ENCODE results near the gene WNT10A. TPM values are rescaled to one million over a fixed set of nuclear protein-coding genes. Genes with fewer than 3 reads are reported as not detected.

Gene WNT10A
- total RNA-seq, 2 experiments from 2014 or later: 4.8 to 6.6 TPM

- Histone ChIP-seq H3K27me3 (ENCODE audit: control insufficient read depth in 1 of 2, insufficient read depth in 2 of 2, low read length in 2 of 2) (peaks cover 27 to 41% of the 10 kb centered on the region in 2 experiments), H3K4me3 (ENCODE audit: low read length) (no peak overlapping the region), H3K36me3 (ENCODE audit: insufficient read depth, low read length) (no peaks in the 10 kb centered on the region), H3K27ac (ENCODE audit: low read depth in 1 of 2, low read length in 2 of 2) (no peak overlapping the region), H3K4me1 (ENCODE audit: insufficient read depth, low read length) (peaks cover 9% of the 10 kb centered on the region), H3K9me3 (ENCODE audit: control insufficient read depth in 1 of 2, insufficient read depth in 1 of 2, low read length in 2 of 2) (peaks cover 0 to 2% of the 10 kb centered on the region in 2 experiments)
- peaks cover 73% of the 10 kb centered on the region for H3K27me3 Mint-ChIP-seq
- POLR2A ChIA-PET: no interaction called here
- H3K9me3 Mint-ChIP-seq: no peaks in the 10 kb centered on the region
- H3K4me3 Mint-ChIP-seq: no peak overlapping the region
- ATAC-seq (ENCODE audit: poor library complexity) (no peak), DNase-seq (no peak)
- intact Hi-C loops (cut with DNase I, micrococcal nuclease): no loop called here
- TF ChIP-seq CTCF (IDR thresholded peaks at IDR 0.05): no peak
- CTCF ChIA-PET: interaction anchor here (1.0 kb wide), 1 partner anchor 114 kb away, joined by 3 read pairs; no protein-coding TSS in a partner anchor
- H3K36me3 Mint-ChIP-seq (ENCODE audit: low read depth): no peaks in the 10 kb centered on the region
- no peak overlapping the region for H3K27ac Mint-ChIP-seq
- H3K4me1 Mint-ChIP-seq (ENCODE audit: low read depth): peaks cover 16% of the 10 kb centered on the region
Observed at GRCh38 chr2:218865999-218866398, 14.7 kb upstream of the WNT10A start.

GRCh38 chr2:218867900-218868299 is 12.8 kb upstream of the WNT10A start:
- Mint-ChIP-seq H3K9me3 (no peaks in the 10 kb centered on the region), H3K36me3 (ENCODE audit: low read depth) (no peaks in the 10 kb centered on the region), H3K27me3 (peaks cover 71% of the 10 kb centered on the region), H3K4me3 (no peak overlapping the region), H3K27ac (no peak overlapping the region), H3K4me1 (ENCODE audit: low read depth) (peaks cover 21% of the 10 kb centered on the region)
- H3K4me3 ChIP-seq (ENCODE audit: low read length): no peak overlapping the region
- H3K9me3 ChIP-seq (ENCODE audit: control insufficient read depth in 1 of 2, insufficient read depth in 1 of 2, low read length in 2 of 2): peaks cover 0 to 5% of the 10 kb centered on the region in 2 experiments
- H3K4me1 ChIP-seq (ENCODE audit: insufficient read depth, low read length): peaks cover 24% of the 10 kb centered on the region
- DNase-seq: no peak
- no peaks in the 10 kb centered on the region for H3K36me3 ChIP-seq (ENCODE audit: insufficient read depth, low read length)
- H3K27me3 ChIP-seq (ENCODE audit: control insufficient read depth in 1 of 2, insufficient read depth in 2 of 2, low read length in 2 of 2): peaks cover 28 to 36% of the 10 kb centered on the region in 2 experiments
- TF ChIP-seq CTCF (IDR thresholded peaks at IDR 0.05): no peak
- intact Hi-C loops (cut with DNase I, micrococcal nuclease): no loop called here
- ChIA-PET POLR2A (no interaction called here), CTCF (no interaction called here)
- ATAC-seq (ENCODE audit: poor library complexity): no peak
- H3K27ac ChIP-seq (ENCODE audit: low read depth in 1 of 2, low read length in 2 of 2): no peak overlapping the region

GRCh38 chr2:218869064-218869463 is 11.6 kb upstream of the WNT10A start:
- no peak overlapping the region for H3K4me3 Mint-ChIP-seq
- Histone ChIP-seq H3K27ac (ENCODE audit: low read depth in 1 of 2, low read length in 2 of 2) (no peak overlapping the region), H3K4me3 (ENCODE audit: low read length) (no peak overlapping the region), H3K36me3 (ENCODE audit: insufficient read depth, low read length) (no peaks in the 10 kb centered on the region), H3K9me3 (ENCODE audit: control insufficient read depth in 1 of 2, insufficient read depth in 1 of 2, low read length in 2 of 2) (peaks cover 0 to 15% of the 10 kb centered on the region in 2 experiments), H3K27me3 (ENCODE audit: control insufficient read depth in 1 of 2, insufficient read depth in 2 of 2, low read length in 2 of 2) (peaks cover 31 to 38% of the 10 kb centered on the region in 2 experiments), H3K4me1 (ENCODE audit: insufficient read depth, low read length) (peaks cover 35% of the 10 kb centered on the region)
- POLR2A ChIA-PET: interaction anchor here (19.6 kb wide), 1 partner anchor 27 kb away, joined by 455 read pairs; no protein-coding TSS in a partner anchor
- intact Hi-C loops (cut with DNase I, micrococcal nuclease): no loop called here
- peaks cover 26% of the 10 kb centered on the region for H3K4me1 Mint-ChIP-seq (ENCODE audit: low read depth)
- H3K9me3 Mint-ChIP-seq: no peaks in the 10 kb centered on the region
- peaks cover 66% of the 10 kb centered on the region for H3K27me3 Mint-ChIP-seq
- no peak for DNase-seq
- no peak overlapping the region for H3K27ac Mint-ChIP-seq
- CTCF ChIA-PET: interaction anchor here (1.7 kb wide), 1 partner anchor 22 kb away, joined by 4 read pairs; no protein-coding TSS in a partner anchor
- H3K36me3 Mint-ChIP-seq (ENCODE audit: low read depth): no peaks in the 10 kb centered on the region
- TF ChIP-seq CTCF (IDR thresholded peaks at IDR 0.05): no peak
- no peak for ATAC-seq (ENCODE audit: poor library complexity)
